ENCODE measurements around the gene CELF2. TPM values are rescaled to one million over a fixed set of nuclear protein-coding genes. Genes with fewer than 3 reads are reported as not detected.

Gene CELF2
- total RNA-seq, 4 donors from 2014 or later, result 120 to 185 (median 154) TPM

DNA sequence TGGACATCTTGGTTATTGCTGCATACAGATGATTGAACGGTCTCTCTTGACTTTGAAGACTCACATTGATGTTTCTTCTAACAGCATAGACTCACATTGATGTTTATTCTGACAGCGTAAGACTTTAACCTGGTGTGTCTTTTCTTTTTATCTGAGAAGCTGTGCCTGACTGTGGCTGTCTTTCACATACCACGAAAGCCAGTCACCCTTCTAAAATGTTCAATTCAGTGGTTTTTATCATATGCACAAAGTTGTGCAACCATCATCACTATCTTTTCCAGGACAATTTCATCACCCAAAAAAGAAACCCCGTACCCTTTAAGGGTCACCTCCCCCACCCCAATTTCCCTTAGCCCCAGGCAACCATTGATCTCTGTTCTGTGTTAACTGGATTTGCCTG is 24.7 kb downstream of the CELF2 start:
- TF ChIP-seq, protein P1, sequence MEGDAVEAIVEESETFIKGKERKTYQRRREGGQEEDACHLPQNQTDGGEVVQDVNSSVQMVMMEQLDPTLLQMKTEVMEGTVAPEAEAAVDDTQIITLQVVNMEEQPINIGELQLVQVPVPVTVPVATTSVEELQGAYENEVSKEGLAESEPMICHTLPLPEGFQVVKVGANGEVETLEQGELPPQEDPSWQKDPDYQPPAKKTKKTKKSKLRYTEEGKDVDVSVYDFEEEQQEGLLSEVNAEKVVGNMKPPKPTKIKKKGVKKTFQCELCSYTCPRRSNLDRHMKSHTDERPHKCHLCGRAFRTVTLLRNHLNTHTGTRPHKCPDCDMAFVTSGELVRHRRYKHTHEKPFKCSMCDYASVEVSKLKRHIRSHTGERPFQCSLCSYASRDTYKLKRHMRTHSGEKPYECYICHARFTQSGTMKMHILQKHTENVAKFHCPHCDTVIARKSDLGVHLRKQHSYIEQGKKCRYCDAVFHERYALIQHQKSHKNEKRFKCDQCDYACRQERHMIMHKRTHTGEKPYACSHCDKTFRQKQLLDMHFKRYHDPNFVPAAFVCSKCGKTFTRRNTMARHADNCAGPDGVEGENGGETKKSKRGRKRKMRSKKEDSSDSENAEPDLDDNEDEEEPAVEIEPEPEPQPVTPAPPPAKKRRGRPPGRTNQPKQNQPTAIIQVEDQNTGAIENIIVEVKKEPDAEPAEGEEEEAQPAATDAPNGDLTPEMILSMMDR (IDR thresholded peaks at IDR 0.05; ENCODE audit: low read depth), result no peak

DNA sequence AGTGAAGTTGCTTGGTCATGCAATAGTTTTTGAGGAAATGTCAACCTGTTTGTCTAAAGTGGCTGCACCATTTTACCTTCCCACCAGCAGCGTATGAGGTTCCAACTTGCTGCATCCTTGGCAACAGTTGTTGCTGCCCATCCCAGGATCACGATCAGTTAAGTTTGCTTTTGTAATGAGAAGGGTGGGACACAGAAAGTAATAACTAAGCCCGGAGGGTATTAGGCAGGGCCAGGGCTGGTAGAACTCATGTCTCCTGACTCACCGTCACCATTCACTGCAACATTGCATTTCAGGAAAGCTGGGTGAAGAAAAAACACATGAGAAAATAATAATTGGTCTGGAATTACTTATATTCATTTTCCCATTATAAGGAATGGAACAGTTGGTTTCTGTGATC is 25.4 kb downstream of the CELF2 start:
- TF ChIP-seq, protein P1 (IDR thresholded peaks at IDR 0.05; ENCODE audit: low read depth), result no peak

DNA sequence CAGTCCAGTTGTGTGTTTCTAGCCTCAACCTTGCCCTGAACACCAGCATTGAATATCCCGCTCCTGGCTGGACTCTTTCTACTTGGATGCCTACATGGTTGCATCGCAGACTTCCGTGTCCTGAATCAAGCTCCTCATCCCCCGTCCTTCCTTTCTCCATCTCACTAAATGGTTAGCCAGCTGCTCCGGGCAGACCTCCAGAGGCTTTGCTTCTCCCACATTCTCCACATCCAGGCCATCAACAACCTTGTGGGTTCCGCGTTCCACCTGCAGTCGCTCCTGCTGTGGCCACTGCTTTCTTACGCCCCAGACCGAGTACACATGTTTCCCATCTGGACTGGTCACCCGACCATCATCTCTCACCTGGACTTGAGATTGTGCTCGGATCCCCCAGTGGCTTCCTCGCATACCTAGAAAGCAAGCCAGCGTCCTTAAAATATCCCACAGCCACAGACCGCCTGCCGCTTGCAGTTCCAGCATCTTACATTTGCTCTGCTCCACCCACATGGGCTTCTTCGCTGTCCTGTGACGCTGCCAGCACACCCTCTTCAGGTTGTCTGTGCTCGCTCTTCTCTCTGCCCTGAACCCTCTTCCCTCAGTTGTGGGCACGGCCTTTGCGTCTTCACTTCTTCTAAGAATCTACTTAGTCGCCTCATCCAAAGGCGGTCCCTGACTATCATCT is 25.9 kb downstream of the CELF2 start:
- TF ChIP-seq, protein P1 (IDR thresholded peaks at IDR 0.05; ENCODE audit: low read depth), result no peak

DNA sequence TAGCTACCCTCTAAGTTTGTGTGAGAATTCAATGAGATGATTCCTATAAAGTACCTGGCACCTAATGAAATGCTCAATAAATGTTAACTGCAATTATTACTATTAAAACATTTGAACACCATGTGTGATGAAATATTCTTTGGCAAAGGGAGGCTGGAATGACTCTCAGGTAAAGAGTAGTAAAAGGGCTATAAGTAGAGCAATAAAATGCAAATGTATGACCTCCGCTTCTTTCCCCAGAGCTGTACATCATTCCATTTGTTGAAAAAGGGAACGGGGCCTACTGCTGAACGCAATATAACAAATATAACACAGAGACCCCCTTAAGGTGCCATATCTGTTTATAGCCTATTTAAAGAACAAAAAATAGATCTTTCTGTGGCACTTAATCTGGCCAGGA is 27.8 kb downstream of the CELF2 start:
- TF ChIP-seq, protein P1 (IDR thresholded peaks at IDR 0.05; ENCODE audit: low read depth), result no peak

DNA sequence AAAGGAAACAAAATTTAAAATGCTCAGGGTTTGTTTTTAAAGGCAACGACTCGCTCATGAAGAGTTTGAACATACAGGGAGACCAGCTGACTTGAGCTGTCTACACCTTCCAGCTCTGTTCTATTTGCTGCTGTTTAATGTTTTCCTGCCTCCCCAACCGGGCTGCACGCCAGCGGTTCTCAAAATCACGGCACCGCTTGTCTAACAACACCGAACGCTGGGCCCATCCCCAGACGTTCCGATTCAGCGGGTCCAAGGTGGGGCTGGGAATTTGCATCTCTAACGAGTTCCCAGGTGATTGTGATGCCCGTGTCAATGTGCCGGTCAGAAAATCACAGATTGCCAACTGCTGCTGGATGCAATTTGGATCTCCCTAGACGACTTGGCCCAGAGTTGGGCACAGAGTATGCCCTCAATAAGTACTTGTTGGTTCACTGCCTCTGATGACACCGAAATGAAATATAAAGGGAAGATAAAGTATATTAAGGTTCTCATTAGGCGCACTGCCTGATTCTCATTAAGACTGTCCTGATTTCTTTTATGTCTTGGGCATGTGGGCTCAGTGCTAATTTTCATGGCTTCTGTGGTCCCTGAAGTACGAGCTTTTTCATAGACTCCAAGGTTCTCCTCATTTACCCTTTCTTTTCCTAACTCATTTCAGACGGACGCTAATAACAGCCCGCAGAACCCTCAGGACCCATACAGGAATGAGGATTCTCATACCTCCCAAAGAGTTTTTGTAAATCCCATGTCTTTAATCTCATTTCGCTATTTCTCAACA is 28.5 kb downstream of the CELF2 start:
- TF ChIP-seq, protein P1 (IDR thresholded peaks at IDR 0.05; ENCODE audit: low read depth), result no peak

DNA sequence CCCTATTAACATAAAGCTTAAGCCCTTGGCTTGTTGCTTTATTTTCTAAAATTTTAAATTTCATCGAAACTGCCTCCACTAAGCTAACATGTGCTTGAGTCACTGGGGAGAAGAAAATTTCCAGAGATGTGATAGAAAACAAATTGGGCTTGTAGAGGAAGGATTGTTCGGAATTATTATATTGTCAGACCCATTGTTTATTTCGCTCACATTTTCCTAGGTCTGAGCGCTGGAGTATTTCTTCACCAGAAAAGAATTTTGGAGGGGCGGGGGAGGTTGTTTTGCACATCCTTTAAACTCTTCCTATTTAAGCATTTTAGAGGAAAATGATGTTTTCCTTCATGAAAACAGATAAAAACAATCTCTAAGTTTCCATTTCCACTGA is 29.1 kb downstream of the CELF2 start:
- TF ChIP-seq, protein P1 (IDR thresholded peaks at IDR 0.05; ENCODE audit: low read depth), result no peak

DNA sequence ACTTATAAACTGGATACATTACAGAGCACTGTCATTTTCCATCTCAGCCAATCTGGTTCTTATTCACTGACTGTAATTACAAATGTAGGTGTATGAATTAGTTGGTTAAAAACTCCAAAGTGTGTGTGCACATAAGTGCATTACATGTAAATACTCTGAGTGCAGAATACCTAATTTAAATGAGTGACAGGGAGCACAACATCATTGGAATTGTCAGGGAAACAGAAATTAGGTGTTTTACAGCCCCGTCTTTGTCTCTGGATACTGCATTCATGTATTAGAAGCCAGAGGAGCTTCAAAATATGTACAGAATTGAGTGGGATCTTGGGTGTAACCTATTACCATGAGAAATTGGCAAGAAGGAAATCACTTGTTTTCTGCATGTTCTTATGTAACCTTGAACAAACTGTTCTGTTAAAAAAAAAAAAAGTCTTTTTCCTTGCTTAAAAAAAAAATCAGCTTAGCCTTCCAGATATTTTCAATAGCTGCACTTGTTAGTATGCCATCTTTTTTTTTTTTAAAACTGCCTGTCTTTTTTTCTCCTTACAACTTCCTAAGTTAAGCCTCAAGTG is 31.1 kb downstream of the CELF2 start:
- TF ChIP-seq, protein P1 (IDR thresholded peaks at IDR 0.05; ENCODE audit: low read depth), result no peak

Measured in subcutaneous adipose tissue (tissue), 4 donors.